ENCODE data around the gene LZTFL1.
"Not testable (repeated sequence)": the region's sequence is repeated elsewhere in the genome, so short reads cannot be mapped to it uniquely, and the experiment has no call there.

LZTFL1 gene

GRCh38 chr3:45865563-45865962, 23.6 kb upstream of the LZTFL1 start:
- in situ Hi-C loops (cut with MboI; ENCODE audit: low sequenced_read_pairs), result no loop called here

- in situ Hi-C loops (cut with MboI; ENCODE audit: low sequenced_read_pairs), result no loop called here
Observed at GRCh38 chr3:45864760-45865519, 23.0 kb upstream of the LZTFL1 start.

- in situ Hi-C loops (cut with MboI; ENCODE audit: low sequenced_read_pairs), result no loop called here
Observed at GRCh38 chr3:45861043-45861719, 19.3 kb upstream of the LZTFL1 start.

GRCh38 chr3:45860481-45860880, 18.6 kb upstream of the LZTFL1 start:
- in situ Hi-C loops (cut with MboI; ENCODE audit: low sequenced_read_pairs), result no loop called here

GRCh38 chr3:45858809-45859543, 17.1 kb upstream of the LZTFL1 start:
- in situ Hi-C loops (cut with MboI; ENCODE audit: low sequenced_read_pairs), result no loop called here

GRCh38 chr3:45857024-45857423, 15.1 kb upstream of the LZTFL1 start:
- in situ Hi-C loops (cut with MboI; ENCODE audit: low sequenced_read_pairs), result not testable (repeated sequence)

- in situ Hi-C loops (cut with MboI; ENCODE audit: low sequenced_read_pairs), result not testable (repeated sequence)
Observed at GRCh38 chr3:45856323-45856722, 14.4 kb upstream of the LZTFL1 start.

GRCh38 chr3:45852828-45853227, 10.9 kb upstream of the LZTFL1 start:
- in situ Hi-C loops (cut with MboI; ENCODE audit: low sequenced_read_pairs), result no loop called here

GRCh38 chr3:45848392-45848791, 6.5 kb upstream of the LZTFL1 start:
- in situ Hi-C loops (cut with MboI; ENCODE audit: low sequenced_read_pairs), result no loop called here

- in situ Hi-C loops (cut with MboI; ENCODE audit: low sequenced_read_pairs), result no loop called here
Observed at GRCh38 chr3:45844616-45845015, 2.7 kb upstream of the LZTFL1 start.

GRCh38 chr3:45842851-45843625, 1.1 kb upstream of the LZTFL1 start:
- in situ Hi-C loops (cut with MboI; ENCODE audit: low sequenced_read_pairs), result no loop called here

- in situ Hi-C loops (cut with MboI; ENCODE audit: low sequenced_read_pairs), result no loop called here
Observed at GRCh38 chr3:45841420-45841756, 531 bp downstream of the LZTFL1 start.

GRCh38 chr3:45838466-45838865, 3.5 kb downstream of the LZTFL1 start:
- in situ Hi-C loops (cut with MboI; ENCODE audit: low sequenced_read_pairs), result no loop called here

- in situ Hi-C loops (cut with MboI; ENCODE audit: low sequenced_read_pairs), result no loop called here
Observed at GRCh38 chr3:45832699-45833098, 9.2 kb downstream of the LZTFL1 start.

- in situ Hi-C loops (cut with MboI; ENCODE audit: low sequenced_read_pairs), result no loop called here
Observed at GRCh38 chr3:45830121-45830520, 11.8 kb downstream of the LZTFL1 start.

GRCh38 chr3:45826908-45827307, 15.0 kb downstream of the LZTFL1 start:
- in situ Hi-C loops (cut with MboI; ENCODE audit: low sequenced_read_pairs), result no loop called here

- in situ Hi-C loops (cut with MboI; ENCODE audit: low sequenced_read_pairs), result no loop called here
Observed at GRCh38 chr3:45826321-45826720, 15.6 kb downstream of the LZTFL1 start.

GRCh38 chr3:45821127-45821526, 20.8 kb downstream of the LZTFL1 start:
- in situ Hi-C loops (cut with MboI; ENCODE audit: low sequenced_read_pairs), result no loop called here

GRCh38 chr3:45819543-45819942, 22.4 kb downstream of the LZTFL1 start:
- in situ Hi-C loops (cut with MboI; ENCODE audit: low sequenced_read_pairs), result no loop called here

- in situ Hi-C loops (cut with MboI; ENCODE audit: low sequenced_read_pairs), result no loop called here
Observed at GRCh38 chr3:45817831-45818522, 23.9 kb downstream of the LZTFL1 start.

GRCh38 chr3:45816544-45816943, 25.4 kb downstream of the LZTFL1 start:
- in situ Hi-C loops (cut with MboI; ENCODE audit: low sequenced_read_pairs), result no loop called here

All from HL-60/S4 treated with retinoic acid at 250 ng/mL for 4 days and 3 days (cell line).